Stomach (tissue), 4 donors: ENCODE measurements around the gene ARSI.

Experiments
- CTCF ChIP-seq, 7 experiments: fragments of 450-650 bp in 4 of 7; fragments of 200-600 bp in 3 of 7; sonication (generic) in 3 of 7; IDR thresholded peaks; one replicate each; pipeline ENCODE4 v1.5.1; 2016 to 2019; ENCODE audit warnings: antibody characterized with exemption in 7 of 7, control low read depth in 2 of 7, mild to moderate bottlenecking in 1 of 7
- POLR2AphosphoS5 ChIP-seq, 3 donors: sonication (generic); formaldehyde crosslinking; IDR thresholded peaks; one replicate each; pipeline ENCODE4 v1.6.1; 2016; ENCODE audit warnings: antibody characterized with exemption in 3 of 3

GRCh38 chr5:150295741-150296486 lies 6.8 kb downstream of the ARSI start:
- TF ChIP-seq CTCF (IDR thresholded peaks at IDR 0.05) (no peak), POLR2AphosphoS5 (IDR thresholded peaks at IDR 0.05) (no peak)
